ENCODE results near the gene SRRM2. TPM values are rescaled to one million over a fixed set of nuclear protein-coding genes. Genes with fewer than 3 reads are reported as not detected.

The SRRM2 gene
- total RNA-seq (ENCODE audit: unreplicated experiment) = 699 TPM
- long read RNA-seq, transcript SRRM2-226 (4 exons, 461 nt) = major isoform, 13 of 20 reads
- long read RNA-seq, partial matches to known transcripts = 5 of 20 reads
- long read RNA-seq, other reads (novel, unspliced or antisense) = 2 of 20 reads

DNA sequence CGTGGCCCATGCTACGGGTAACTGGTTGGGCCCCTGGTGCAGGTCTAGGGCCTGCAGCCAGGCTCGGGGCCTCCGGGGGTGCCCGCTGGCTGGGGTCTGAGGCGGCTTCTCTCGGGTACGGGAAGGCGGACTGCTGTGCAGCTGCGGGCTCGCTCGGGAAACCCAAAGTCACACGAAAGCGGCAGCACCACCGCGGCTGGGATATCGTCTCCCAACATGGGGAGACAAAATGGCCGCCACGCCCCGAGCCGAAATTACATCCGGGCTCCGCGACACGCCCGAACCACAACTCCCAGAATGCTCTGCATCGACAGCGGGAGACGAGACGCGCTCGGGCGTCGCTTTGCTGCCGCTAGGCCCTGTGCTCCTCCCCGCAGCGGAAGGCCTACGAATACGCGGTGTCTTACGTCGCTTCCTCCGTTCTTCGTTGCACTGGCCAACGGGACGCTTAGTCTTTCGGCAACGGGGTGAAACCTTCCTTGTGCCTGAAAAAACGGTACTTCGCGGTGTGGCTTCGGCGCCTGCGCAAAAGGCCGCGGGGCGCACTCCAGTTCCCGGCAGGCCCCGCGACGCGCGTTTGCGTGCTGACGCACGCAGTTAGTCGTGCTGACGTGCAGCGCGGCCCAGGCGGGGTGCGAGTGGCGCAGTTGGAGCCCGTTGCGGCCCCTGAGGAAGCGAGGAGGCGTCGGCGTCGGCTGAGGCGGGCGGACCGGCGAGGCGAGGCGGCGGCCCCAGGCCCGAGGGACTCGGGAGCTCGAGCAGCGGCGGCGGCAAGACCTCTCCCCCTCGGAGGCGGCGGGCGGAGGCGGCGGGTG is at the start of gene SRRM2:
Gene SRRM2, plus strand, starts transcription at position 604 of the 815 bp plus-strand sequence. CDS start 3,727 bp downstream, outside the sequence.
- Mint-ChIP-seq H3K27ac (ENCODE audit: unreplicated experiment) (peak within 1 kb of the TSS; percentile 99), H3K9me3 (ENCODE audit: unreplicated experiment) (peaks cover 23% of the 10 kb centered on the region), H3K36me3 (ENCODE audit: unreplicated experiment) (no peaks in the 10 kb centered on the region), H3K4me3 (ENCODE audit: unreplicated experiment) (peak within 1 kb of the TSS; percentile 91), H3K27me3 (ENCODE audit: unreplicated experiment) (peaks cover 21% of the 10 kb centered on the region), H3K4me1 (ENCODE audit: low read depth, unreplicated experiment) (peaks cover 33% of the 10 kb centered on the region)
- peak; percentile 95 for DNase-seq
- TF ChIP-seq, protein P1, sequence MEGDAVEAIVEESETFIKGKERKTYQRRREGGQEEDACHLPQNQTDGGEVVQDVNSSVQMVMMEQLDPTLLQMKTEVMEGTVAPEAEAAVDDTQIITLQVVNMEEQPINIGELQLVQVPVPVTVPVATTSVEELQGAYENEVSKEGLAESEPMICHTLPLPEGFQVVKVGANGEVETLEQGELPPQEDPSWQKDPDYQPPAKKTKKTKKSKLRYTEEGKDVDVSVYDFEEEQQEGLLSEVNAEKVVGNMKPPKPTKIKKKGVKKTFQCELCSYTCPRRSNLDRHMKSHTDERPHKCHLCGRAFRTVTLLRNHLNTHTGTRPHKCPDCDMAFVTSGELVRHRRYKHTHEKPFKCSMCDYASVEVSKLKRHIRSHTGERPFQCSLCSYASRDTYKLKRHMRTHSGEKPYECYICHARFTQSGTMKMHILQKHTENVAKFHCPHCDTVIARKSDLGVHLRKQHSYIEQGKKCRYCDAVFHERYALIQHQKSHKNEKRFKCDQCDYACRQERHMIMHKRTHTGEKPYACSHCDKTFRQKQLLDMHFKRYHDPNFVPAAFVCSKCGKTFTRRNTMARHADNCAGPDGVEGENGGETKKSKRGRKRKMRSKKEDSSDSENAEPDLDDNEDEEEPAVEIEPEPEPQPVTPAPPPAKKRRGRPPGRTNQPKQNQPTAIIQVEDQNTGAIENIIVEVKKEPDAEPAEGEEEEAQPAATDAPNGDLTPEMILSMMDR (IDR thresholded peaks at IDR 0.05; ENCODE audit: partially characterized antibody, unreplicated experiment) = no peak

DNA sequence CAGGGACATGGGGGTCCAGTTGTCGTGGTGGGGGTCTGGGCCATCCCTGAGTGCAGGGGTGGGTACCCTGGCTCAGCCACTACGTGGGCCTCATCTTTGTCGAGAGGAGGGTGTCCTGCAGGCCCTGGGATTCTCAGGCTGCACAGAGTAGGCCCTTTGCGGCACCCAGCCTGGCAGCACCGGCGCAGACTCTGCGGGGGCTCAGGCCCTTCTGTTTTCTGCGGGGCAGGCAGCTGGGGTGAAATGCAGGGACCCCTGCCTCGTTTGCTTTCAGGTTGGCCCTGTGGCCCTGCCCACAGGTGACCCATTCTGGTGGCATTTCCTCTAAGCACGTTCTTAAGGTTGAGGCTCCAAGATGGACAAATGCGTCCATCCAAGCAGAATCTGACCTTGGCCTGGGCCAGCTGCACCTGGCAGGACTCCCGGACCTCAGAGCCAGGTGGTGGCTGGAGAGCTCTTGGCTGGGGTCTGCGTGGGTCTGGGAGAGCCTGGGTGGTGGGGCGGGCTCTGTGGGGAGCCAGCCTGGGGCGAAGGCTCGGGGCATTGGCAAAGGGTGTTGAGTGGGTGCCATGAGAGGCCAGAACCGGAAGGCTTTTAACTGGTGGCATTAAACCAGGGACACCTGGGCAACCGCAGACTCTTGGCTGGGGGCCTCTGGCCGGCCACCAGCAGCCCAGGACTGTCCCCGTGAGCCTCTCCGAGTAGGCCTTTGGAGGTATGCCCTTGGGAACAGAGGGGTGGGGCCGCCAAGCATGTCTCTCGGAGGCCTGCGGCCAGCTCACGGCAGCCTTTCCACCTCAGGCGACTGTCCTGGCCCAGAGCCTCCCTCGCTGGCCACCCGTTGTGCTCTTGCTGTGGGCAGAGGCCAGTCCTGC is 49.3 kb upstream of the SRRM2 start:
- Mint-ChIP-seq H3K4me1 (ENCODE audit: low read depth, unreplicated experiment) (no peaks in the 10 kb centered on the region), H3K4me3 (ENCODE audit: unreplicated experiment) (no peak overlapping the region), H3K27me3 (ENCODE audit: unreplicated experiment) (no peaks in the 10 kb centered on the region)

DNA sequence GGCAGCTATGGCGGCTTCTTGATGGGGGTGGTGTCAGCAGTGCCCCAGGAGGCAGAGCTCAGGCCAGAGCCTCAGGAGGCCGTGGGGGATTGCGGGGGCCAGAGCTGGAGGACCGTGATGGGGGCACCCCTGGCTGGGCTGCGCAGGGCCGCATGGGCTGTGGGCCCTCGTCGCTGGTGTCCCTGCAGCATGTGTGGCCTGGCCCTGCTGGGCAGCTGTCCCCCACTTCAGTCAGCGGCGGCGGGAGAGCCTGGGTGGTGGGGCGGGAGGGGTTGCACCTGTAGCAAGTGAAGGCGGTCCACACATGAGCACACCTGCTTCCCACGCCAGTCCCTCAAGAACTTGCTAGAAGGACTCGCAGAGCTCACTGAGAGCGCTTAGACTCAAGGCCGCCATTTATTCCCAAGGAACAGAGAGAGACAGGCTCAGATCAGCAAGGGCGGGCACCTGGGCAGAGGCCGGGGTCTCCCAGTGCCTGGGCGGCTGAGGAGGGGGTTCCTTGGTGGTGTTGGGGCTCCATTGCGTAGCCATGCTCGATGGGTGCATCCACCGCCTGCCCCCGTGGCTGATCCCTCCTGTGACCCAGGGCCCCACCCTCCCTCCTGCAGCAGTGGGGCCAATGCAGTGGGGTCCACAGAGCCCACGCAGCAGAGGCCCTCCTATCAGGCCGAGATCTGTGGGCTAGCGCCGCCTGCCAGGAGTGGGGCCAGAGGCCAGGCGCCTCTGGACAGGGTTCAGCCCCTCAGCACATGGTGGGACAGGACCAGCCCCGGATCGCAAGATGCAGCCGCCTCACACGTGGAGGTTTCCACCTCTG is 48.1 kb upstream of the SRRM2 start:
- H3K9me3 Mint-ChIP-seq (ENCODE audit: unreplicated experiment) = no peaks in the 10 kb centered on the region

More for the DNA sequence above, 49.3 kb upstream of the SRRM2 start:
- no peak overlapping the region for H3K27ac Mint-ChIP-seq (ENCODE audit: unreplicated experiment)
- no peaks in the 10 kb centered on the region for H3K9me3 Mint-ChIP-seq (ENCODE audit: unreplicated experiment)
- H3K36me3 Mint-ChIP-seq (ENCODE audit: unreplicated experiment) = no peaks in the 10 kb centered on the region
- TF ChIP-seq, protein P1 (IDR thresholded peaks at IDR 0.05; ENCODE audit: partially characterized antibody, unreplicated experiment) = no peak
- peak; percentile 14 for DNase-seq

DNA sequence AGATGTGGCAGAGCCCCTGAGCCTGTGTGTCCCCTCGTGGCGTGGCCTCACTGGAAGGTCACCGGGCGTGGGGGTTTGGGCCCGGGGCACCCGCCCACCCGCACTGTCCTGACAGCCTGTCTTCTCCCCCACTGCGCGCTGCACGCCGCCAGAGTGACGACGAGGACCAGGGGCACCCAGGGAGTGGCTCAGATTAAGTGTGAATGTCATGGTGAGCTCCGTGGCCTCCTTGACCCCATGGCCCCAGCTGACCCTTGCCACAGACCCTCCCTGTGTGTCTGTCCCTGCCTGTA is 47.5 kb upstream of the SRRM2 start:
- no peak overlapping the region for H3K27ac Mint-ChIP-seq (ENCODE audit: unreplicated experiment)
- TF ChIP-seq, protein P1 (IDR thresholded peaks at IDR 0.05; ENCODE audit: partially characterized antibody, unreplicated experiment) = no peak
- no peaks in the 10 kb centered on the region for H3K9me3 Mint-ChIP-seq (ENCODE audit: unreplicated experiment)
- H3K4me3 Mint-ChIP-seq (ENCODE audit: unreplicated experiment) = no peak overlapping the region
- peaks cover 2% of the 10 kb centered on the region for H3K27me3 Mint-ChIP-seq (ENCODE audit: unreplicated experiment)
- no peaks in the 10 kb centered on the region for H3K4me1 Mint-ChIP-seq (ENCODE audit: low read depth, unreplicated experiment)
- DNase-seq = no peak
- H3K36me3 Mint-ChIP-seq (ENCODE audit: unreplicated experiment) = no peaks in the 10 kb centered on the region

More for the DNA sequence above, 48.1 kb upstream of the SRRM2 start:
- Mint-ChIP-seq H3K36me3 (ENCODE audit: unreplicated experiment) (no peaks in the 10 kb centered on the region), H3K27ac (ENCODE audit: unreplicated experiment) (no peak overlapping the region), H3K4me3 (ENCODE audit: unreplicated experiment) (no peak overlapping the region), H3K27me3 (ENCODE audit: unreplicated experiment) (peaks cover 2% of the 10 kb centered on the region), H3K4me1 (ENCODE audit: low read depth, unreplicated experiment) (no peaks in the 10 kb centered on the region)
- TF ChIP-seq, protein P1 (IDR thresholded peaks at IDR 0.05; ENCODE audit: partially characterized antibody, unreplicated experiment) = no peak
- peak; percentile 9 for DNase-seq

Data from glutamatergic neuron (in vitro differentiated cells).